Lower leg skin (tissue), 3 donors: Measurements from ENCODE around the gene GSN.

Source experiments
- CTCF ChIP-seq, 3 donors: fragments of 450-650 bp; IDR thresholded peaks; one replicate each; pipeline ENCODE4 v1.5.1; 2016; ENCODE audit warnings: antibody characterized with exemption in 3 of 3, mild to moderate bottlenecking in 3 of 3, moderate library complexity in 2 of 3
- POLR2A ChIP-seq, 2 donors: fragments of 450-650 bp; IDR thresholded peaks; one replicate each; pipeline ENCODE4 v1.6.1; 2016 to 2017; ENCODE audit warnings: antibody characterized with exemption in 2 of 2, mild to moderate bottlenecking in 1 of 2, moderate library complexity in 1 of 2

GRCh38 chr9:121368138-121368522 lies 100.2 kb downstream of the GSN start:
- TF ChIP-seq CTCF (IDR thresholded peaks at IDR 0.05) (no peak), POLR2A (IDR thresholded peaks at IDR 0.05) (no peak)
